Mesendoderm (in vitro differentiated cells): ENCODE data around the gene FNDC3B.

Experiments
- DNase-seq: peaks from one replicate; pipeline ENCODE4 v3.0.0; 2013
- H2AK5ac ChIP-seq: 2 replicates; pipeline ENCODE4 v1.6.1; 2013; ENCODE audit warnings: low read length, inconsistent platforms
- H2BK120ac ChIP-seq: 2 replicates; pipeline ENCODE4 v1.6.1; 2013; ENCODE audit warnings: low read depth, mild to moderate bottlenecking, low read length, moderate library complexity, mixed read lengths
- H2BK15ac ChIP-seq: replicated peaks from 2 replicates; pipeline ENCODE4 v1.6.1; 2013; ENCODE audit warnings: low read depth, mild to moderate bottlenecking, moderate library complexity
- H2BK5ac ChIP-seq: 2 replicates; pipeline ENCODE4 v1.6.1; 2013; ENCODE audit warnings: low read length, inconsistent platforms
- H3K18ac ChIP-seq: 2 replicates; pipeline ENCODE4 v1.6.1; 2013; ENCODE audit warnings: mild to moderate bottlenecking, low read length, mixed read lengths
- H3K23ac ChIP-seq: one replicate; pipeline ENCODE4 v1.6.1; 2013; ENCODE audit warnings: low read length
- H3K27ac ChIP-seq: 2 replicates; pipeline ENCODE4 v1.5.1; 2013; ENCODE audit warnings: low read depth, mild to moderate bottlenecking, inconsistent platforms, low read length, moderate library complexity
- H3K27me3 ChIP-seq: 2 replicates; pipeline ENCODE4 v1.6.1; 2013; ENCODE audit warnings: low read length, control low read depth, mild to moderate bottlenecking, inconsistent platforms; ENCODE audit not compliant: insufficient read depth, poor library complexity
- H3K36me3 ChIP-seq: 2 replicates; pipeline ENCODE4 v1.6.1; 2013; ENCODE audit warnings: low read length, inconsistent platforms; ENCODE audit not compliant: control insufficient read depth, insufficient read depth
- H3K4ac ChIP-seq: one replicate; pipeline ENCODE4 v1.6.1; 2013; ENCODE audit warnings: low read depth, mild to moderate bottlenecking, low read length, moderate library complexity
- H3K4me1 ChIP-seq: 2 replicates; pipeline ENCODE4 v1.6.1; 2013; ENCODE audit warnings: low read depth, low read length, inconsistent platforms; ENCODE audit not compliant: control insufficient read depth
- H3K4me2 ChIP-seq: 2 replicates; pipeline ENCODE4 v1.6.1; 2013; ENCODE audit warnings: low read length
- H3K4me3 ChIP-seq: 2 replicates; pipeline ENCODE4 v1.5.1; 2013; ENCODE audit warnings: mild to moderate bottlenecking, low read length
- H3K56ac ChIP-seq: one replicate; pipeline ENCODE4 v1.6.1; 2013; ENCODE audit warnings: low read length
- H3K79me1 ChIP-seq: 2 replicates; pipeline ENCODE4 v1.6.1; 2013; ENCODE audit warnings: low read length, inconsistent platforms
- H3K79me2 ChIP-seq: 2 replicates; pipeline ENCODE4 v1.6.1; 2013; ENCODE audit warnings: mild to moderate bottlenecking, low read length; ENCODE audit not compliant: control insufficient read depth, insufficient read depth
- H3K9ac ChIP-seq: 2 replicates; pipeline ENCODE4 v1.6.1; 2013; ENCODE audit warnings: low read length, inconsistent platforms
- H4K5ac ChIP-seq: one replicate; pipeline ENCODE4 v1.6.1; 2013; ENCODE audit warnings: low read length
- H4K8ac ChIP-seq: one replicate; pipeline ENCODE4 v1.6.1; 2013; ENCODE audit warnings: low read depth, mild to moderate bottlenecking, control low read depth, low read length, moderate library complexity
- WGBS: extraction: QIAGEN DNeasy Blood & Tissue Kit; methylation state at CpG from one replicate; pipeline ENCODE4 v1.1.7; 2013; ENCODE audit warnings: low lambda C conversion rate, missing lambda C conversion rate; ENCODE audit not compliant: insufficient coverage; ENCODE audit errors: extremely low coverage; 5-methylcytosine and 5-hydroxymethylcytosine counted together

The FNDC3B gene

DNA sequence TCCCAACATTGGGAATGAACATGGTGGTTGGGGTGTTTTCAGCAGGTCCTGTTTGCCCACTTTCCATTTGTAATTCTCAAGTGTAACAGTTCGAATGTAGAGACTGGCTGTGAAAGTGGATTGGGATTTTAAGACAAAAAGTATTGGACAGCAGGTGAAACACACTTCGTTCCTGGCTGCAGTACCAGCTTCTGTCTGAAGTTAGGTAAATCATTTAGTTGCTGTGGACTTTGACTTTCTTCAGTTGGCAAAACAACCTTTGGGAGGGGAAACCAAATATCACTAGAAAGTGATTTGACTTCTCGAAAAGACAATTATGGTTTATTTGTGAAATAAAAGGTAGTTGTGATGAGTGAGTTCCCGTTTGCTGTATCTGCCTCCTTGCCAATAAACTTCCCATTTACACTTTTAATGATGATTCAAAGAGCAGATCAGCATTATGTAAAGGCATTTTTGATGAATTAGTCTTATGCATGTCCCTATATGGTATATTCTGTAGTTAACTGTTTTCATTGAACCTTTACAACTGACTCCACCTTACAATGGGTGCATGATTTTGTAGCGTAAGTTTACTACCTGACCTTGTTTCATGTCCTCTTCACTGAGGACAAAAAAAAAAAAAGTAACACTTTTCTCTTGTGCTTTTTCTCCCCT, 34.0 kb downstream of the FNDC3B start:
- Histone ChIP-seq H3K18ac (no peak overlapping the region), H3K56ac (no peak overlapping the region), H3K4ac (no peak overlapping the region), H4K8ac (no peak overlapping the region), H3K4me3 (no peak overlapping the region), H2BK120ac (no peak overlapping the region), H3K36me3 (no peaks in the 10 kb centered on the region), H3K9ac (no peak overlapping the region), H2AK5ac (no peak overlapping the region), H3K79me1 (peaks cover 35% of the 10 kb centered on the region), H3K23ac (no peak overlapping the region), H3K27me3 (no peaks in the 10 kb centered on the region), H2BK15ac (no peak overlapping the region), H3K27ac (no peak overlapping the region), H3K4me2 (no peak overlapping the region), H2BK5ac (no peak overlapping the region), H4K5ac (no peak overlapping the region), H3K4me1 (peaks cover 11% of the 10 kb centered on the region), H3K79me2 (peaks cover 69% of the 10 kb centered on the region)
- no CpG with 5 or more reads among the region's 5 CpGs for WGBS
- no peak for DNase-seq

DNA sequence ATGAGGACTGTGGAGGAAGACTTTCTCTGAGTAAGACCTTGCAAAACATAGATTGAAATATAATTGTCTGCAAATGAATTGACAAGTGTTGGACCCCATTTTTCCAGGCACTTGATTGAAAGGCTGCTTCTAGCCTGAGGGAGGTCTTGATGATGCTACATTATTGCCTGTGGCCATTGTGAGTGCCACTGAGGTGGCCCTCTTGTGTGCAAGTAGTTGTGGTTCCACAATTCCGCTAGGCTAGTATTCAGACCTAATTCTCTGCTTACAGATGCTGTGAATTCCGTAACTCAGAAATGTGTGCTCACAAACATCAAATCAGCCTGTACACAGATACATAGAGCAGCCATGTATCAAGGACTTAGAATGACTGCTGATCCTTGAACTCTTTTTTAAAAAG, 34.7 kb downstream of the FNDC3B start:
- Histone ChIP-seq H3K36me3 (no peaks in the 10 kb centered on the region), H2BK120ac (no peak overlapping the region), H4K5ac (no peak overlapping the region), H3K27me3 (no peaks in the 10 kb centered on the region), H3K23ac (no peak overlapping the region), H3K4me1 (peaks cover 8% of the 10 kb centered on the region), H3K79me1 (peaks cover 38% of the 10 kb centered on the region), H4K8ac (no peak overlapping the region), H3K4me3 (no peak overlapping the region), H3K9ac (no peak overlapping the region), H2AK5ac (no peak overlapping the region), H2BK5ac (no peak overlapping the region), H3K79me2 (peaks cover 67% of the 10 kb centered on the region), H3K4ac (peak overlapping the region; percentile 52), H3K18ac (no peak overlapping the region), H3K27ac (no peak overlapping the region), H3K56ac (no peak overlapping the region), H3K4me2 (no peak overlapping the region), H2BK15ac (no peak overlapping the region)
- DNase-seq: no peak
- no CpG with 5 or more reads among the region's 2 CpGs for WGBS

DNA sequence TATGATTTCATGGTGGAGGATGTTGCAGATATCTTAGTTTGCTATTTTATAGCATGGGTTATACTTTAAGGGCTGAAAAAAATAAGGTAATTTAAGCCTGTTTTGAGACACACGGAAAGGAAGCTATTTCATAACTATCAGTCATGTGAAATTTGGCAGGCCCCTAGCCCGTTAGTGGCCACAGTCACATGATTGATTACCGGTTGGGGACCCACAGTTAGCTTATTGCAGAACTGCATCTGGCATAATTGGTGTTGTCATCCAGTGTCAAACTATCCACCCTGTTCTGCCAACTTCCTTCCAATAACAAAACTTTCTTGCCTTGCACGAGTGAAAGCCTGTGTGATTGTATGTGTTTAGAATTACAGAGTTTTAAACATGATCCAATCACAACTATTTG, 35.2 kb downstream of the FNDC3B start:
- no peaks in the 10 kb centered on the region for H3K27me3 ChIP-seq

DNA sequence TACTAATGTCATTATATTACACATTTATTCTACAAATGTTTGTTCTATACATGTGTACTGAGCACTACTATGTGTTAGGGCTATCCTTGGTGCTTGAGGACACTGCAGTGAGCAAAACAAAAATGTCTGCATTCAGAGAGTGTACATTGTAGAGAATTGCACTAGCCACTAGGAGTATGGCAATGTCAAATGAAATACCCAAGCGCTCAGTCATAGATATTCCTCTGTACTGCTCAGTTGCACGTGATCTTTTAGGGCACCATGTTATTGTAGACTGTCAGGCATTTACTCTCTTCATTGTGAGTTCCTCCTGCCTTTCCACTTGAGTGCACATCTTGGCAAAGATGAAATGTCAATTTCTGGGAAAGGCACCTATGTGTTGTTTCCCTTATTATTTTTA, 36.8 kb downstream of the FNDC3B start:
- Histone ChIP-seq H3K4me1 (peaks cover 7% of the 10 kb centered on the region), H3K56ac (no peak overlapping the region), H3K36me3 (no peaks in the 10 kb centered on the region), H2AK5ac (no peak overlapping the region), H4K5ac (no peak overlapping the region), H3K18ac (no peak overlapping the region), H3K4me3 (no peak overlapping the region), H3K79me2 (peaks cover 68% of the 10 kb centered on the region), H3K4ac (no peak overlapping the region), H3K23ac (no peak overlapping the region), H4K8ac (no peak overlapping the region), H2BK120ac (no peak overlapping the region), H3K4me2 (no peak overlapping the region), H2BK5ac (no peak overlapping the region), H2BK15ac (no peak overlapping the region), H3K27me3 (no peaks in the 10 kb centered on the region), H3K79me1 (peaks cover 40% of the 10 kb centered on the region), H3K9ac (no peak overlapping the region), H3K27ac (no peak overlapping the region)
- DNase-seq: no peak
- no CpG with 5 or more reads among the region's 2 CpGs for WGBS

More for the DNA sequence above, 35.2 kb downstream of the FNDC3B start:
- Histone ChIP-seq H3K4me3 (no peak overlapping the region), H3K23ac (no peak overlapping the region), H2BK5ac (no peak overlapping the region), H3K27ac (no peak overlapping the region), H3K4ac (no peak overlapping the region), H4K8ac (no peak overlapping the region), H3K79me1 (peaks cover 40% of the 10 kb centered on the region), H2AK5ac (no peak overlapping the region), H3K4me1 (peaks cover 7% of the 10 kb centered on the region), H3K56ac (no peak overlapping the region), H3K79me2 (peaks cover 68% of the 10 kb centered on the region), H4K5ac (no peak overlapping the region), H3K4me2 (no peak overlapping the region), H2BK120ac (no peak overlapping the region), H3K36me3 (no peaks in the 10 kb centered on the region), H3K18ac (no peak overlapping the region), H3K9ac (no peak overlapping the region), H2BK15ac (no peak overlapping the region)
- WGBS: no CpG with 5 or more reads among the region's 4 CpGs
- no peak for DNase-seq

DNA sequence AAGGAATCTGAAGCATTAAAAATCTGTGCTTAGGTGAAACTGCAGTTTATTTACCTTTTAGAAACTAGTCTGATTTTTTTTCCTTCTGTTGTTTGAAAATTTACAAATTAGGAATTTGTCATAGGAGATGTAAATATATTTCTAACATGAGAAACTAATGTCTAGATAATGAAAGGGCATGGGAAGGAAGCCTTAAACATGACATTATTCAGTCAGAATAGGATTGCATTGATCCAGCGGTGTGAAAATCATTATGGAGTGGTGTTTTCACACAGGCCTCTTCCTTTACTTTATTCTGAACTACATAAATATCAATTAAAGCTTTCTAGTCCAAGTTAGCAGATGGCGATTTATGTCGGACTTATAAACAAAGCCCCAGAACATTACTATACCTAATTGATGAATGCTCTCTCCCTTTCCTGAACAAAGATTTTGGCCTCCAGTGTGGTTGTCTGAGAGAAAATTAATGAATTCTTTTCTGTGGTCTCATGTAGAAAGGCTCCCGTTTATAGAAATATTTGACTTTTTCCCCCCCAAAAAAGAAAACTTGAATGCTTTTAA, 37.9 kb downstream of the FNDC3B start:
- Histone ChIP-seq H3K18ac (no peak overlapping the region), H3K56ac (no peak overlapping the region), H3K27me3 (no peaks in the 10 kb centered on the region), H3K4me1 (peaks cover 4% of the 10 kb centered on the region), H3K27ac (no peak overlapping the region), H4K5ac (no peak overlapping the region), H2BK15ac (no peak overlapping the region), H3K4me2 (no peak overlapping the region), H3K23ac (no peak overlapping the region), H3K36me3 (no peaks in the 10 kb centered on the region), H2BK5ac (no peak overlapping the region), H3K9ac (no peak overlapping the region), H3K79me1 (peaks cover 38% of the 10 kb centered on the region), H3K79me2 (peaks cover 62% of the 10 kb centered on the region), H2BK120ac (no peak overlapping the region), H2AK5ac (no peak overlapping the region), H3K4me3 (no peak overlapping the region), H3K4ac (no peak overlapping the region), H4K8ac (no peak overlapping the region)
- no peak for DNase-seq
- WGBS: no CpG with 5 or more reads among the region's 4 CpGs

DNA sequence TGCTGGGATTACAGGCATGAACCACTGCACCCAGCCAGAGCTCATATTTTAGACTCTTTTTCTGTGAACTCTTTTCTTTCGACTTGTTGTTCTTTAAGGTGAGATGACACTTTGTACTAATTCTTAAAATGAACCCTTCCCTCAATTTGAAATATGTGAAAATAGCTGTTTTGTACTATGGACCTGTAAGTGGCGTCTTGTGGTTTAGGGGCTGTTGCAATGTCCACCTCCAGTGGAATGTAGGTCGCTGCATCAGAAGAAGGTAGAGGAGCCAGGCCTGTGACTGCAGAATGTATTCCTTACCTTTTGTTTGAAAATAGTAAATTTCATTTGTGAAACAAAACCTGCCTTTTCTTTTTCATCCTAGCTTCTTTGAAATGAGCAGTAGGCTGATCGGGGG, 38.9 kb downstream of the FNDC3B start:
- Histone ChIP-seq H3K9ac (no peak overlapping the region), H4K5ac (no peak overlapping the region), H2BK15ac (no peak overlapping the region), H3K56ac (no peak overlapping the region), H3K27ac (no peak overlapping the region), H3K27me3 (no peaks in the 10 kb centered on the region), H3K79me1 (peaks cover 38% of the 10 kb centered on the region), H3K36me3 (no peaks in the 10 kb centered on the region), H4K8ac (no peak overlapping the region), H3K4ac (no peak overlapping the region), H2BK5ac (no peak overlapping the region), H3K4me1 (peaks cover 4% of the 10 kb centered on the region), H3K23ac (no peak overlapping the region), H3K79me2 (peaks cover 61% of the 10 kb centered on the region), H2BK120ac (no peak overlapping the region), H3K18ac (no peak overlapping the region), H3K4me2 (no peak overlapping the region), H3K4me3 (no peak overlapping the region), H2AK5ac (no peak overlapping the region)
- DNase-seq: no peak
- WGBS: no CpG with 5 or more reads among the region's 4 CpGs
